Pancreas (tissue), 10 donors: Measurements from ENCODE around the gene PRPF38B. TPM values are rescaled to one million over a fixed set of nuclear protein-coding genes. Genes with fewer than 3 reads are reported as not detected.
A peak's percentile ranks its signal among the peaks of the same experiment; 100 is the strongest.

Experiments used
- ATAC-seq, 4 donors: fragments of 200-7000 bp; cut with Tn5 transposase; one replicate each; pipeline versions ENCODE4 v1.8.0 to v1.9.1; 2020; ENCODE audit warnings: mild to moderate bottlenecking in 4 of 4, moderate library complexity in 4 of 4
- DNase-seq, 6 donors: peaks; one replicate each; pipeline ENCODE4 v3.0.0-alpha.2; 2020
- FAIRE-seq: peaks from 2 replicates; lab custom pipeline; 2012; peaks lifted over from hg19 to GRCh38; lab: Jason Lieb, UNC
- H3K27ac ChIP-seq, 4 donors: fragments of 200-600 bp; sonication (generic); 1 replicate in 3 of 4; 2 replicates in 1 of 4; pipeline versions ENCODE4 v1.5.0 to v1.8.0; 2020
- H3K27me3 ChIP-seq, 4 donors: fragments of 200-600 bp; one replicate each; pipeline ENCODE4 v1.8.0; 2021
- H3K36me3 ChIP-seq, 3 donors: fragments of 200-600 bp; sonication (generic) in 1 of 3; one replicate each; pipeline versions ENCODE4 v1.5.0 to v1.8.0; 2020 to 2021
- H3K4me1 ChIP-seq, 3 donors: fragments of 200-600 bp; one replicate each; pipeline ENCODE4 v1.8.0; 2021
- H3K4me3 ChIP-seq, 4 donors: fragments of 200-600 bp; sonication (generic) in 2 of 4; one replicate each; pipeline versions ENCODE4 v1.5.0 to v1.8.0; 2020 to 2021
- H3K9me3 ChIP-seq, 4 donors: fragments of 200-600 bp; one replicate each; pipeline ENCODE4 v1.8.0; 2021
- WGBS, 2 donors: extraction: QIAGEN DNeasy Blood & Tissue Kit; methylation state at CpG; one replicate each; pipeline ENCODE4 v1.1.7; 2013; 5-methylcytosine and 5-hydroxymethylcytosine counted together
- intact Hi-C, 3 donors: fragments of 100-400 bp; cut with DNase I; formaldehyde crosslinking; loops; one replicate each; pipeline versions ENCODE4 v1.11.1 to v1.14.2; 2022
- polyA plus RNA-seq, 2 donors: library from polyadenylated mRNA; stranded (reverse); fragments of 200-250 nt; gene quantifications; one replicate each; pipeline ENCODE4 v1.2.3, GENCODE V29; 2013
- total RNA-seq, 6 donors: library from RNA; stranded (reverse); fragmentation: NEBNext Ultra II Directional in 4 of 6; extraction: Animal tissue kit (Norgen Biotek cat#: 25700) in 4 of 6; gene quantifications; one replicate each; pipeline versions ENCODE4 v1.2.1 to v1.2.4, GENCODE V29; 2021 to 2023
- TF ChIP-seq, protein P1 (sequence below), 4 donors: fragments of 200-600 bp; sonication (generic) in 3 of 4; IDR thresholded peaks; one replicate each; pipeline versions ENCODE4 v1.5.0 to v1.8.0; 2021; ENCODE audit warnings: antibody characterized with exemption in 4 of 4
- donor health status: healthy with polysubstance abuse.
- donor health status: DM: no; HTN: no; CAD: no; lungs with moderate emphysema.
- donor health status: DM: no; HTN: no; CAD: no.
- donor health status: control.
- donor health status: control.
- donor health status: Bipolar disorder and iron deficiency.
- donor health status: DM: yes; HTN: yes; CAD: no.
- donor health status: DM: no; HTN: no; CAD: no.
- donor health status: DM: no; HTN: no; CAD: no.
- donor health status: DM: yes; HTN: yes; CAD: no.

The PRPF38B gene
- total and polyA plus RNA-seq, 8 donors, result 11.2 to 48.6 (median 18.7) TPM

DNA sequence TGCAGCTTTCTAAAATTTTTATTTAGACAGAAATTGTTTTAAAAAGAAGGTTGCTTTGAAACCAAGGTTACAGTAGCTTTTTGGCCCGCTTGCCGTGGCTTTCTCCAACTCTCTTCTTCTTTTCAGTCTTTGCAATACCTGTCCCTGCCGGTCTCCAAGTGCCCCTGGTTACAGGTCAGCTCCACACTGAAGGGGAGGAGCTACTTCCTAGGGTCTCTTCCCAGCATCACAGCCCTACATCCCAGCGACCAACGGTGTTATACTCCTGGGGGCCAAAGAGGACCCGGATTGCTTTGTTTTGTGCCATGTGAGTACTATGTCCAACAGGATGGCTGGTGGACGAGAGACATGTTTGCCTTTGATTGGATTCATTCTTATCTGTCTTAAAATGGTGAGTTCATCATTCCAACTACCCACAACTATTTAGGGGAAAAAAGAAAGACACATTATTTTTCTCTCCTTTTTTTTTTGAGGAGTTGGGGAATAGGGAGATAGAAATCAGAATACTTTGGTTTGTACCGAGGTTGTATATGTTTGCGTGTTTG, 20.6 kb downstream of the PRPF38B start, which contains the start of gene FNDC7:
TSS of gene FNDC7 (plus strand) at position 303 of the 545 bp plus-strand sequence. CDS start at position 329, 26 bp downstream.
- TF ChIP-seq, protein P1, sequence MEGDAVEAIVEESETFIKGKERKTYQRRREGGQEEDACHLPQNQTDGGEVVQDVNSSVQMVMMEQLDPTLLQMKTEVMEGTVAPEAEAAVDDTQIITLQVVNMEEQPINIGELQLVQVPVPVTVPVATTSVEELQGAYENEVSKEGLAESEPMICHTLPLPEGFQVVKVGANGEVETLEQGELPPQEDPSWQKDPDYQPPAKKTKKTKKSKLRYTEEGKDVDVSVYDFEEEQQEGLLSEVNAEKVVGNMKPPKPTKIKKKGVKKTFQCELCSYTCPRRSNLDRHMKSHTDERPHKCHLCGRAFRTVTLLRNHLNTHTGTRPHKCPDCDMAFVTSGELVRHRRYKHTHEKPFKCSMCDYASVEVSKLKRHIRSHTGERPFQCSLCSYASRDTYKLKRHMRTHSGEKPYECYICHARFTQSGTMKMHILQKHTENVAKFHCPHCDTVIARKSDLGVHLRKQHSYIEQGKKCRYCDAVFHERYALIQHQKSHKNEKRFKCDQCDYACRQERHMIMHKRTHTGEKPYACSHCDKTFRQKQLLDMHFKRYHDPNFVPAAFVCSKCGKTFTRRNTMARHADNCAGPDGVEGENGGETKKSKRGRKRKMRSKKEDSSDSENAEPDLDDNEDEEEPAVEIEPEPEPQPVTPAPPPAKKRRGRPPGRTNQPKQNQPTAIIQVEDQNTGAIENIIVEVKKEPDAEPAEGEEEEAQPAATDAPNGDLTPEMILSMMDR (IDR thresholded peaks at IDR 0.05), result no peak
- FAIRE-seq (no peak), DNase-seq (no peak), ATAC-seq (no peak)
- WGBS, 2 donors, result 43 to 51% methylated on average over 9 of the region's 9 CpGs
- no peaks in the 10 kb centered on the region for H3K27me3 ChIP-seq
- H3K4me3 ChIP-seq, result no peak within 1 kb of the TSS
- H3K9me3 ChIP-seq, result no peaks in the 10 kb centered on the region
- no peak within 1 kb of the TSS for H3K27ac ChIP-seq
- no peaks in the 10 kb centered on the region for H3K36me3 ChIP-seq
- intact Hi-C loops, result no loop called here
- peaks cover 0 to 3% (median 0%) of the 10 kb centered on the region in 3 donors for H3K4me1 ChIP-seq

DNA sequence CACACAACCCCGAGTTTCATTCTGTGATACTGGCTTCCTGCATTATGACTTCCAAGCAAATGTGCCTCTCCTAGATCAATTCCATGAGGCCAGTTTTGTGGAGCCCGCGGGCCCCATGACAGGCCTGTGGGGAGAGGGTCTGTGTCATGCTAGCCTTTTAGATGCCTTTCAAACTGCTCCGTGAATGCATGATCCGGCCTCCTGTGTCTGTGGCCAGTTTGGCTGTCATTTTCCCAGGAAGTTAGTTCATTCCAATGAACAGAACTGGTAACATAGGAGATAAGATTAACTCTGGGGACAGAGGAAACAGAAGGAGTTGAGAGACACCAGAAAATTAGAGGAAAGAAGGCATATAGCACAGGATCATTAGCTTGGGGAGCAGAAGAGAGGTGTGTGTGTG, 23.8 kb downstream of the PRPF38B start:
- Histone ChIP-seq H3K9me3 (no peaks in the 10 kb centered on the region), H3K36me3 (no peaks in the 10 kb centered on the region), H3K4me3 (no peak overlapping the region), H3K4me1 (peaks cover 0 to 3% (median 0%) of the 10 kb centered on the region in 3 donors), H3K27ac (no peak overlapping the region), H3K27me3 (no peaks in the 10 kb centered on the region)
- DNase-seq, result no peak
- FAIRE-seq, result no peak
- TF ChIP-seq, protein P1 (IDR thresholded peaks at IDR 0.05), result no peak
- no peak for ATAC-seq
- intact Hi-C loops, result no loop called here
- WGBS, 2 donors, result 57 to 66% methylated on average over 5 of the region's 5 CpGs

DNA sequence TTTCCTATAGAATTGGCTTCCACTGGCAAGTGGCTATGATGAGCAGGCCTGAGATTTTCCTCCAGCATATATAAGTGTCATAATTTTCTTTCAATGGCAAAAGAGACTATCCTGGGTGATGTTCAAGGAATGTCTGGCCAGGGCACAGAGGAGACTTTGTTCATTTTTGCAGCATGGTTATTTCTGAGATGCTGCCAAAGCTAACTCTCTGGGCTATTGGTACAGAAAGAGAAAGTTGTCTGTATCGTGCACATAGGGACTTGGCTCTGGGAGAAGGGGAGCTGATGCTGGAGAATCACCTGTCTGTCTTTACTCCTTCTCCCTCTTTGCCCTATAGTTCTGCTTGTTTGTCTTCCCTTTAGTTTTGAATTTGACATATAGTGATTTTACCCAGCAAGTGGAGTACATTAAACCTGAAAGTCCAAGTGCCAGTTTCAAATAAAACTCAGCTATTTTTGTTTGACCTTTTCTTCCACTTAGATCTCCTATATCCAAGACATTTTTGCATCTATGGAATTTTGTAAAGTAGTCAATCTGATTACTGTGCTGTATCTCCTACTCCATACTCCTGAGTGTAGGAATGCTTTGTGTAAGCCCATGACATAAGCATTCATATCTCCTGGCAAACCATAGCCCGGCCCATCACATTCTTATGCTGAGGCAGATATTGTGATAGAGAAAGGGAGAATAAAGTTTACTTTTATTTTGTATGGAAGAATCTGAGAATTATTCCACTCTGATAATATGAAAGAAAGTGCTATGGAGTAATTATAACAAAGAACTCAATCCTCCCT, 24.5 kb downstream of the PRPF38B start:
- no peak overlapping the region for H3K4me3 ChIP-seq
- intact Hi-C loops, result no loop called here
- DNase-seq (no peak), FAIRE-seq (no peak), ATAC-seq (peak in 1 of 4 donors; percentile 46)
- 56 to 59% methylated on average over 2 of the region's 2 CpGs for WGBS, 2 donors
- TF ChIP-seq, protein P1 (IDR thresholded peaks at IDR 0.05), result no peak
- no peaks in the 10 kb centered on the region for H3K27me3 ChIP-seq
- no peak overlapping the region for H3K27ac ChIP-seq
- H3K9me3 ChIP-seq, result no peaks in the 10 kb centered on the region
- H3K36me3 ChIP-seq, result no peaks in the 10 kb centered on the region
- peaks cover 0 to 3% (median 0%) of the 10 kb centered on the region in 3 donors for H3K4me1 ChIP-seq

GRCh38 chr1:108717774-108718316, 25.7 kb downstream of the PRPF38B start:
- no peaks in the 10 kb centered on the region for H3K27me3 ChIP-seq
- no peaks in the 10 kb centered on the region for H3K9me3 ChIP-seq
- no peak for ATAC-seq
- TF ChIP-seq, protein P1 (IDR thresholded peaks at IDR 0.05), result no peak
- 75 to 87% methylated on average over 9 of the region's 9 CpGs for WGBS, 2 donors
- H3K4me3 ChIP-seq, result no peak overlapping the region
- no peak overlapping the region for H3K27ac ChIP-seq
- intact Hi-C loops, result no loop called here
- no peaks in the 10 kb centered on the region for H3K36me3 ChIP-seq
- H3K4me1 ChIP-seq, result peaks cover 0 to 3% (median 0%) of the 10 kb centered on the region in 3 donors
- FAIRE-seq, result no peak
- no peak for DNase-seq
